ENCODE measurements around the gene SLC8A2.

Gene SLC8A2

GRCh38 chr19:47492571-47493377, 21.1 kb upstream of the SLC8A2 start:
- H3K27me3 ChIP-seq: no peaks in the 10 kb centered on the region
- H3K9me3 ChIP-seq: no peaks in the 10 kb centered on the region
- no peak overlapping the region for H3K27ac ChIP-seq
- peaks cover 97% of the 10 kb centered on the region for H3K36me3 ChIP-seq
- no peak overlapping the region for H3K4me3 ChIP-seq (ENCODE audit: low read depth in 1 of 2, low read length in 1 of 2)
- no peak for TF ChIP-seq CTCF (IDR thresholded peaks at IDR 0.05)
- H3K4me1 ChIP-seq (ENCODE audit: control insufficient read depth in 1 of 2, insufficient read depth in 1 of 2, low read depth in 1 of 2, low read length in 1 of 2): no peaks in the 10 kb centered on the region

- no peak overlapping the region for H3K27ac ChIP-seq
- TF ChIP-seq CTCF (IDR thresholded peaks at IDR 0.05): no peak
- peaks cover 97% of the 10 kb centered on the region for H3K36me3 ChIP-seq
- H3K4me3 ChIP-seq (ENCODE audit: low read depth in 1 of 2, low read length in 1 of 2): no peak overlapping the region
- H3K4me1 ChIP-seq (ENCODE audit: control insufficient read depth in 1 of 2, insufficient read depth in 1 of 2, low read depth in 1 of 2, low read length in 1 of 2): no peaks in the 10 kb centered on the region
- H3K27me3 ChIP-seq: no peaks in the 10 kb centered on the region
- H3K9me3 ChIP-seq: no peaks in the 10 kb centered on the region
Measured at GRCh38 chr19:47492137-47492533, 20.4 kb upstream of the SLC8A2 start.

- Histone ChIP-seq H3K4me1 (ENCODE audit: control insufficient read depth in 1 of 2, insufficient read depth in 1 of 2, low read depth in 1 of 2, low read length in 1 of 2) (no peaks in the 10 kb centered on the region), H3K9me3 (no peaks in the 10 kb centered on the region), H3K4me3 (ENCODE audit: low read depth in 1 of 2, low read length in 1 of 2) (no peak overlapping the region), H3K27me3 (no peaks in the 10 kb centered on the region), H3K27ac (no peak overlapping the region), H3K36me3 (peaks cover 95% of the 10 kb centered on the region)
- no peak for TF ChIP-seq CTCF (IDR thresholded peaks at IDR 0.05)
Measured at GRCh38 chr19:47491358-47492136, 19.9 kb upstream of the SLC8A2 start.

- H3K9me3 ChIP-seq: no peaks in the 10 kb centered on the region
- H3K36me3 ChIP-seq: peaks cover 88% of the 10 kb centered on the region
- no peak overlapping the region for H3K4me3 ChIP-seq (ENCODE audit: low read depth in 1 of 2, low read length in 1 of 2)
- H3K4me1 ChIP-seq (ENCODE audit: control insufficient read depth in 1 of 2, insufficient read depth in 1 of 2, low read depth in 1 of 2, low read length in 1 of 2): no peaks in the 10 kb centered on the region
- no peaks in the 10 kb centered on the region for H3K27me3 ChIP-seq
- no peak overlapping the region for H3K27ac ChIP-seq
- no peak for TF ChIP-seq CTCF (IDR thresholded peaks at IDR 0.05)
Measured at GRCh38 chr19:47490847-47491246, 19.2 kb upstream of the SLC8A2 start.

- no peaks in the 10 kb centered on the region for H3K4me1 ChIP-seq (ENCODE audit: control insufficient read depth in 1 of 2, insufficient read depth in 1 of 2, low read depth in 1 of 2, low read length in 1 of 2)
- no peak for TF ChIP-seq CTCF (IDR thresholded peaks at IDR 0.05)
- H3K9me3 ChIP-seq: no peaks in the 10 kb centered on the region
- no peaks in the 10 kb centered on the region for H3K27me3 ChIP-seq
- no peak overlapping the region for H3K27ac ChIP-seq
- no peak overlapping the region for H3K4me3 ChIP-seq (ENCODE audit: low read depth in 1 of 2, low read length in 1 of 2)
- peaks cover 79% of the 10 kb centered on the region for H3K36me3 ChIP-seq
Measured at GRCh38 chr19:47490031-47490430, 18.3 kb upstream of the SLC8A2 start.
